SK-N-SH treated with all-trans-retinoic acid at 6 μM for 48 hours (cell line): ENCODE results near the gene SUMO3.

Source experiments
- ATAC-seq: fragments of 200-7000 bp; cut with Tn5 transposase; 3 replicates; pipeline ENCODE4 v1.9.1; 2020; ENCODE audit warnings: mild to moderate bottlenecking, moderate library complexity
- ARNTL ChIP-seq: fragments of 450-650 bp; formaldehyde crosslinking; IDR thresholded peaks from 2 replicates; pipeline ENCODE4 v1.5.0; 2020; ENCODE audit warnings: low read depth, mild to moderate bottlenecking, moderate library complexity, borderline replicate concordance
- BACH2 ChIP-seq: fragments of 250-450 bp; sonication (Bioruptor Pico); IDR thresholded peaks from 2 replicates; pipeline ENCODE4 v1.9.0; 2021; ENCODE audit warnings: mild to moderate bottlenecking, borderline replicate concordance
- CREB5 ChIP-seq: fragments of 250-450 bp; sonication (Bioruptor Pico); IDR thresholded peaks from 2 replicates; pipeline ENCODE4 v1.5.1; 2020; ENCODE audit warnings: low read depth, mild to moderate bottlenecking, moderate library complexity
- CSDC2 ChIP-seq: fragments of 250-450 bp; sonication (Bioruptor Pico); IDR thresholded peaks from 2 replicates; pipeline ENCODE4 v1.5.0; 2020; ENCODE audit warnings: mild to moderate bottlenecking, moderate library complexity
- ESRRG ChIP-seq: fragments of 250-450 bp; sonication (Bioruptor Pico); IDR thresholded peaks from 2 replicates; pipeline ENCODE4 v1.6.1; 2021; ENCODE audit warnings: mild to moderate bottlenecking
- GLIS3 ChIP-seq: fragments of 250-450 bp; sonication (Bioruptor Pico); IDR thresholded peaks from 2 replicates; pipeline ENCODE4 v1.5.0; 2020; ENCODE audit warnings: mild to moderate bottlenecking, moderate library complexity
- ISL1 ChIP-seq: fragments of 250-450 bp; sonication (Bioruptor Pico); IDR thresholded peaks from 2 replicates; pipeline ENCODE4 v2.1.2; 2022; ENCODE audit warnings: mild to moderate bottlenecking, moderate library complexity
- OSR1 ChIP-seq: fragments of 250-450 bp; sonication (Bioruptor Pico); IDR thresholded peaks from 2 replicates; pipeline ENCODE4 v1.8.0; 2022; ENCODE audit warnings: moderate library complexity, mild to moderate bottlenecking, inconsistent platforms
- PPARA ChIP-seq: fragments of 250-450 bp; sonication (Bioruptor Pico); IDR thresholded peaks from 2 replicates; pipeline ENCODE4 v1.5.0; 2020; ENCODE audit warnings: mild to moderate bottlenecking, borderline replicate concordance
- RARB ChIP-seq: fragments of 250-450 bp; sonication (Bioruptor Pico); IDR thresholded peaks from 2 replicates; pipeline ENCODE4 v1.8.0; 2021; ENCODE audit warnings: mild to moderate bottlenecking, moderate library complexity
- SNAI2 ChIP-seq: fragments of 250-450 bp; sonication (Bioruptor Pico); IDR thresholded peaks from 2 replicates; pipeline ENCODE4 v1.5.0; 2020; ENCODE audit warnings: mild to moderate bottlenecking, moderate library complexity
- TCF4 ChIP-seq: fragments of 250-450 bp; sonication (Bioruptor Pico); IDR thresholded peaks from 2 replicates; pipeline ENCODE4 v1.8.0; 2021; ENCODE audit warnings: mild to moderate bottlenecking, moderate library complexity, borderline replicate concordance
- TOX ChIP-seq: fragments of 250-450 bp; sonication (Bioruptor Pico); IDR thresholded peaks from 2 replicates; pipeline ENCODE4 v1.8.0; 2021; ENCODE audit warnings: mild to moderate bottlenecking, moderate library complexity, borderline replicate concordance
- ZC3H10 ChIP-seq: fragments of 250-450 bp; sonication (Bioruptor Pico); IDR thresholded peaks from 2 replicates; pipeline ENCODE4 v1.5.1; 2021; ENCODE audit warnings: mild to moderate bottlenecking, moderate library complexity
- ZFP3 ChIP-seq: fragments of 250-450 bp; sonication (Bioruptor Pico); IDR thresholded peaks from 2 replicates; pipeline ENCODE4 v1.5.0; 2020; ENCODE audit warnings: mild to moderate bottlenecking, moderate library complexity
- ZNF565 ChIP-seq: fragments of 450-650 bp; formaldehyde crosslinking; conservative IDR thresholded peaks from 2 replicates; pipeline ENCODE4 v1.5.0; 2020; ENCODE audit warnings: low read depth, mild to moderate bottlenecking, moderate library complexity
- ZNF70 ChIP-seq: fragments of 450-650 bp; formaldehyde crosslinking; IDR thresholded peaks from 2 replicates; pipeline ENCODE4 v1.5.0; 2020; ENCODE audit warnings: mild to moderate bottlenecking, moderate library complexity
- ZNF8 ChIP-seq: fragments of 450-650 bp; formaldehyde crosslinking; IDR thresholded peaks from 2 replicates; pipeline ENCODE4 v1.5.0; 2020; ENCODE audit warnings: mild to moderate bottlenecking, moderate library complexity
- TF ChIP-seq, protein P1 (sequence below): fragments of 250-450 bp; sonication (Bioruptor Pico); IDR thresholded peaks from 2 replicates; pipeline ENCODE4 v1.8.0; 2020; ENCODE audit warnings: mild to moderate bottlenecking, moderate library complexity, borderline replicate concordance

The SUMO3 gene

GRCh38 chr21:44783020-44783696 is 34.7 kb downstream of the SUMO3 start (continued):
- TF ChIP-seq CREB5 (CRISPR knock-in tag) (no peak), ZNF8 (CRISPR knock-in tag) (no peak), ESRRG (CRISPR knock-in tag) (no peak), CSDC2 (CRISPR knock-in tag) (no peak)

DNA sequence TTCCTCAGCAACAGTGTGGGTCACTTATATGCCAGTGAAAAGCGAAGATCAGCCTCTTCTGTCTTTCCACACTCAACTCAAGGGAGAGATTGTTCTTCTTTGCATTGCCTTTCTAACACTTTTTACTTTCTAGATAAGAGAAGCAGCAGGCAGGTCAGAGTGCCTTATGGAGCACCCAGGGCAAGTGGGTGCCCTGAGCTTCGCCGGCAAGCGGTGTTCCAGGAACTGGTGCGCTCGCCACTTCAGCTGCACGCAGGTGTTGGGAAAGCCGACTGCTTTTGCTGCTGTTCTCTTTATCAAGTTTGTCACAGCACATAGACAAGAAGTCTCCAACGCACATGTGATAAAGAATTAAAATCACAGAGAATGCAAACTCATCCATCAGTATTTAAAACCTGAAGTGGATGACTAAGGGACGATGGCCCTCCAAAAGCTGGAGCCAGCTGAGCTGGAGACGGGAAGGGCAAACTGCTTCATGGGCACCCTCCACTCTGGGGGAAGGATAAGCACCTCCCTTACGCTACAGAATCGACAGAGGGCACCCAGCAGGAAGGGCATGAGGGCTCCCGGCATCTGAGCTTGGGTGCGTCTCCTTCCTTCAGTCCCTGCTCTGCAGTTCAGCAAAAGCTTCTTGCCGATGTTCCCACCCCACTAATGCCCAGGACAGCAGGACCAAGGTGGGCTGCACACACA is 36.9 kb downstream of the SUMO3 start:
- TF ChIP-seq ZNF8 (CRISPR knock-in tag) = no peak
- no peak for TF ChIP-seq ISL1 (CRISPR knock-in tag)
- TF ChIP-seq ESRRG (CRISPR knock-in tag) = no peak
- TF ChIP-seq SNAI2 (CRISPR knock-in tag) = no peak
- ATAC-seq = no peak

DNA sequence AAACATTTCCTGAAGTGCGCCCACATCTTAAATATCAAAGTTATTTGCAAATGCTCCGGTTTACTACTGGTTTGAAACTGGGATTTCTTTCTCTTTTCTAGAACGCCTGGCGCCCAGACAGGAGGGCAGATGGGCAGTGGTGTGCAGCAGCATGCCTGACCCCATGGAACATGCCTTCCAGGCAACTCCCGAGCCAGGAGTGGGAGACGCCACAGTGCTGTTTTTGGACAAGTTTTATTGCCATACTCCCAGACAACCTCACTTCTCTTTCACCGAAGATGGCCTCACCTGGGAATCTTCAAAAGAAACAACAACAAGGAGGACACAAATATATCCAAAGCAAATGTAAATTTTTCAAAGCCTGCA is 37.7 kb downstream of the SUMO3 start:
- no peak for TF ChIP-seq TCF4 (CRISPR knock-in tag)
- no peak for TF ChIP-seq ARNTL (CRISPR knock-in tag)
- no peak for TF ChIP-seq SNAI2 (CRISPR knock-in tag)
- TF ChIP-seq, protein P1, sequence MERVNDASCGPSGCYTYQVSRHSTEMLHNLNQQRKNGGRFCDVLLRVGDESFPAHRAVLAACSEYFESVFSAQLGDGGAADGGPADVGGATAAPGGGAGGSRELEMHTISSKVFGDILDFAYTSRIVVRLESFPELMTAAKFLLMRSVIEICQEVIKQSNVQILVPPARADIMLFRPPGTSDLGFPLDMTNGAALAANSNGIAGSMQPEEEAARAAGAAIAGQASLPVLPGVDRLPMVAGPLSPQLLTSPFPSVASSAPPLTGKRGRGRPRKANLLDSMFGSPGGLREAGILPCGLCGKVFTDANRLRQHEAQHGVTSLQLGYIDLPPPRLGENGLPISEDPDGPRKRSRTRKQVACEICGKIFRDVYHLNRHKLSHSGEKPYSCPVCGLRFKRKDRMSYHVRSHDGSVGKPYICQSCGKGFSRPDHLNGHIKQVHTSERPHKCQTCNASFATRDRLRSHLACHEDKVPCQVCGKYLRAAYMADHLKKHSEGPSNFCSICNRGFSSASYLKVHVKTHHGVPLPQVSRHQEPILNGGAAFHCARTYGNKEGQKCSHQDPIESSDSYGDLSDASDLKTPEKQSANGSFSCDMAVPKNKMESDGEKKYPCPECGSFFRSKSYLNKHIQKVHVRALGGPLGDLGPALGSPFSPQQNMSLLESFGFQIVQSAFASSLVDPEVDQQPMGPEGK (CRISPR knock-in tag) = no peak
- TF ChIP-seq ZFP3 = no peak
- no peak for TF ChIP-seq PPARA (CRISPR knock-in tag)
- TF ChIP-seq ISL1 (CRISPR knock-in tag) = no peak
- no peak for TF ChIP-seq ZNF70 (CRISPR knock-in tag)
- TF ChIP-seq TOX (CRISPR knock-in tag) = no peak
- TF ChIP-seq OSR1 (CRISPR knock-in tag) = no peak
- TF ChIP-seq ZNF8 (CRISPR knock-in tag) = no peak
- TF ChIP-seq CREB5 (CRISPR knock-in tag) = no peak
- TF ChIP-seq RARB (CRISPR knock-in tag) = no peak
- no peak for ATAC-seq

- no peak for TF ChIP-seq ESRRG (CRISPR knock-in tag)
- no peak for ATAC-seq
These were observed 38.3 kb downstream of the SUMO3 start for GRCh38 chr21:44779417-44780136.

- TF ChIP-seq ISL1 (CRISPR knock-in tag) = no peak
- ATAC-seq = no peak
These were observed 38.9 kb downstream of the SUMO3 start for GRCh38 chr21:44778983-44779382.

DNA sequence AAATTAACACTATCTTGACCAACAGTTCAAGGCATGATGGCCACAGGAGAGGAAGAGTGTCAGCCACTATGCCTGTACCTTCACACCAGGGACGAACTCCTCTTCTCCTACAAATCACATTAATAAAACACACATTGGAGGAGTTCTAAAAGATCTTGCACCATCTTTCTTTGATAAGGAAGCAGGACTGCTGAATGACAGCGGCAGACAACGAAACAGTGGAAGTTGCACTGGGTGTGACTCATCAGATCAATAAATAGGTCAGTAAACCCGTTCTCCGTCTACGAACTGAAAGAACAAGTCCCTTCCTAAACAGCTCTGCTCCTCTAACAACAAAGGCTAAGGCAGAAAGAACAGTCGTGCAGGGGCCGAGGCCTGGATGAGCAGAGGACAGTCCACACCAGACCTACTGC is 39.4 kb downstream of the SUMO3 start:
- TF ChIP-seq ZNF70 (CRISPR knock-in tag) (no peak), ZNF565 (CRISPR knock-in tag) (no peak), ZC3H10 (CRISPR knock-in tag) (no peak), ISL1 (CRISPR knock-in tag) (no peak), TCF4 (CRISPR knock-in tag) (no peak), GLIS3 (CRISPR knock-in tag) (no peak), BACH2 (CRISPR knock-in tag) (no peak)
- TF ChIP-seq, protein P1 (CRISPR knock-in tag) = no peak
- ATAC-seq = no peak
